OCI-LY3 (cell line): ENCODE results near the gene HNRNPA1L2.

Source experiments
- H2AFZ ChIP-seq: fragments of 200-600, 300-600 bp; shearing (Covaris generic); 2 replicates; pipeline ENCODE4 v1.6.0; 2014; ENCODE audit warnings: antibody characterized with exemption, low read depth, low read length
- H3K27ac ChIP-seq: fragments of 200-600, 300-600 bp; sonication (generic); 2 replicates; pipeline ENCODE4 v1.5.1; 2014; ENCODE audit warnings: mild to moderate bottlenecking, low read length, moderate library complexity, mixed read lengths
- H3K27me3 ChIP-seq: fragments of 200-600, 300-600 bp; sonication (generic); 2 replicates; pipeline ENCODE4 v1.6.1; 2014; ENCODE audit warnings: low read depth, low read length, mixed read lengths
- H3K36me3 ChIP-seq: fragments of 200-600, 300-600 bp; sonication (generic); replicated peaks from 2 replicates; pipeline ENCODE3; 2014; ENCODE audit warnings: low read depth, low read length, mixed read lengths
- H3K4me1 ChIP-seq: fragments of 300-600, 200-600 bp; sonication (generic); 2 replicates; pipeline ENCODE4 v1.6.1; 2014; ENCODE audit warnings: low read length, mixed read lengths
- H3K4me2 ChIP-seq: fragments of 200-600, 300-600 bp; sonication (generic); 2 replicates; pipeline ENCODE4 v1.6.1; 2014; ENCODE audit warnings: low read length, mixed read lengths
- H3K4me3 ChIP-seq: fragments of 300-600, 200-600 bp; sonication (generic); 2 replicates; pipeline ENCODE4 v1.5.1; 2014; ENCODE audit warnings: antibody characterized with exemption, mild to moderate bottlenecking, low read length, moderate library complexity
- H3K79me2 ChIP-seq: fragments of 300-600, 200-600 bp; shearing (Covaris generic); 2 replicates; pipeline ENCODE4 v1.6.1; 2014; ENCODE audit warnings: mild to moderate bottlenecking, low read length, mixed read lengths
- H3K9ac ChIP-seq: fragments of 300-600, 200-600 bp; shearing (Covaris generic); 2 replicates; pipeline ENCODE4 v1.6.0; 2014; ENCODE audit warnings: mild to moderate bottlenecking, low read length, moderate library complexity
- H3K9me3 ChIP-seq: fragments of 200-600, 300-600 bp; shearing (Covaris generic); 2 replicates; pipeline ENCODE4 v1.6.1; 2014; ENCODE audit warnings: low read length, mixed read lengths; ENCODE audit not compliant: insufficient read depth
- H4K20me1 ChIP-seq: fragments of 200-600, 300-600 bp; sonication (generic); 2 replicates; pipeline ENCODE4 v1.6.1; 2016; ENCODE audit warnings: low read length, mixed read lengths; ENCODE audit not compliant: insufficient read depth
- EZH2phosphoT487 ChIP-seq: fragments of 200-600 bp; shearing (Covaris generic); IDR thresholded peaks from 2 replicates; pipeline ENCODE4 v1.6.1; 2018; ENCODE audit warnings: antibody characterized with exemption, mixed run types, low read depth
- TF ChIP-seq, protein P1 (sequence below): fragments of 200-600, 300-600 bp; sonication (generic); IDR thresholded peaks from 2 replicates; pipeline ENCODE4 v1.5.1; 2014; ENCODE audit warnings: antibody characterized with exemption, low read length, low read depth

The HNRNPA1L2 gene

DNA sequence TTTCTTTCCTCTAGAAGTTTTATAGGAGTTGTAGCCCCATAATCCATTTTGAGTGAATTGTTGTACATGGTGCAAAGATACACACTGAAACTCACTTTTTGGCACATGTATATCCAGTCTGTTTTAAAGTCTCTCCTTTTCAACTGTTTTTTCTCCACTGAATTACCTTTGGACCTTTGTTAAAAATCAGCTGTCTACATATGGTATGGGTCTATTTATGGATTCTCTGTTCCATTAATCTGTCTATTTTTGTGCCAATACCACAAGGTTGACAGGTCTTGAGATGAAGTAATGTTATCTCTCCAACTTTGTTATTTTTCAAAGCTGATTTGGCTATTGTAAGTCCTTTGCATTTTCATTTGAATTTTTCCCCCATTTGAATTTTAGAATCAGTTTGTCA is 4.7 kb downstream of the HNRNPA1L2 start:
- H3K4me1 ChIP-seq = peaks cover 9% of the 10 kb centered on the region
- H3K4me2 ChIP-seq = no peak overlapping the region
- H3K4me3 ChIP-seq = no peak overlapping the region
- no peak overlapping the region for H3K9ac ChIP-seq
- no peaks in the 10 kb centered on the region for H4K20me1 ChIP-seq
- TF ChIP-seq EZH2phosphoT487 = no peak
- TF ChIP-seq, protein P1, sequence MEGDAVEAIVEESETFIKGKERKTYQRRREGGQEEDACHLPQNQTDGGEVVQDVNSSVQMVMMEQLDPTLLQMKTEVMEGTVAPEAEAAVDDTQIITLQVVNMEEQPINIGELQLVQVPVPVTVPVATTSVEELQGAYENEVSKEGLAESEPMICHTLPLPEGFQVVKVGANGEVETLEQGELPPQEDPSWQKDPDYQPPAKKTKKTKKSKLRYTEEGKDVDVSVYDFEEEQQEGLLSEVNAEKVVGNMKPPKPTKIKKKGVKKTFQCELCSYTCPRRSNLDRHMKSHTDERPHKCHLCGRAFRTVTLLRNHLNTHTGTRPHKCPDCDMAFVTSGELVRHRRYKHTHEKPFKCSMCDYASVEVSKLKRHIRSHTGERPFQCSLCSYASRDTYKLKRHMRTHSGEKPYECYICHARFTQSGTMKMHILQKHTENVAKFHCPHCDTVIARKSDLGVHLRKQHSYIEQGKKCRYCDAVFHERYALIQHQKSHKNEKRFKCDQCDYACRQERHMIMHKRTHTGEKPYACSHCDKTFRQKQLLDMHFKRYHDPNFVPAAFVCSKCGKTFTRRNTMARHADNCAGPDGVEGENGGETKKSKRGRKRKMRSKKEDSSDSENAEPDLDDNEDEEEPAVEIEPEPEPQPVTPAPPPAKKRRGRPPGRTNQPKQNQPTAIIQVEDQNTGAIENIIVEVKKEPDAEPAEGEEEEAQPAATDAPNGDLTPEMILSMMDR = no peak
- H3K36me3 ChIP-seq = peaks cover 19% of the 10 kb centered on the region
- no peak overlapping the region for H2AFZ ChIP-seq
- no peaks in the 10 kb centered on the region for H3K27me3 ChIP-seq
- H3K79me2 ChIP-seq = peaks cover 21% of the 10 kb centered on the region
- H3K27ac ChIP-seq = no peak overlapping the region
- no peaks in the 10 kb centered on the region for H3K9me3 ChIP-seq

DNA sequence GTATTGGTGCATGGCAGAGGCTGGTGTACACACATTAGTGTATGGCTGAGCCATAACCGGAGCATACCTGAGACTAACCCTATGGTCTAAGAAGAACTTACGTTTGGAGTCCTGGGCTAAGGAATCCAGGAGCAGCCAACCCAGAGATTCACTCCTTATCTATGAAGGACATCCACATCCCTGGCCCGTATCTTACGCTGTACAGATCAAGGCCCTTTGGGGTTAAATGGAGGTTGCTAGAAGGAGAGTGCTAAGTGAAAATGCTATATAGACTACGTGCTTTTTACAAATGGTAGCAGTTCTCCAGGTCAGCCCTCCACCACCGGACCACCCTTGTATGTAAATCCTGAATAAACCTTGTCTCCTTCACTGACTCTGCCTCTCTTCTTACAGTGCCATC is 8.5 kb downstream of the HNRNPA1L2 start:
- H3K9ac ChIP-seq = no peak overlapping the region
- H4K20me1 ChIP-seq = no peaks in the 10 kb centered on the region
- H3K79me2 ChIP-seq = peaks cover 52% of the 10 kb centered on the region
- H3K36me3 ChIP-seq = peaks cover 18% of the 10 kb centered on the region
- no peak overlapping the region for H3K27ac ChIP-seq
- H3K9me3 ChIP-seq = no peaks in the 10 kb centered on the region
- peak overlapping the region; percentile 86 for H3K4me2 ChIP-seq
- H2AFZ ChIP-seq = no peak overlapping the region
- peak overlapping the region; percentile 93; the same call in 1 of the 2 replicates for H3K4me3 ChIP-seq
- H3K4me1 ChIP-seq = peaks cover 15% of the 10 kb centered on the region
- no peaks in the 10 kb centered on the region for H3K27me3 ChIP-seq
- TF ChIP-seq, protein P1 = no peak
- TF ChIP-seq EZH2phosphoT487 = no peak

DNA sequence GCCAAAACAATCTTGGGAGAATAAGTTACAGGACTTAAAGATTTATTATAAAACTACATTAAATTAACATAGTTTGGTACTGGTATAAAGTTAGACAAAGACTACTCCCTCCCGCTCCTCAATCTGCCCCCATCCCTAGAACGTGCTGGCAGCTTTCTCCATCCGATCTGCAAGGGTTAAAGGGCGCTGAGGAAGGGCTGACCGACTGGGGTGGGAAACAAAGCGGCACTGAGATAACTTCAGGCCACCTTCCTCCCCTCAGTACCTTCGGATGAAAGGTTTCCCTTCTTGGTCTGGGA is 9.6 kb downstream of the HNRNPA1L2 start:
- H3K9me3 ChIP-seq = no peaks in the 10 kb centered on the region
- H3K27ac ChIP-seq = peak overlapping the region; percentile 84
- peak overlapping the region; percentile 96 for H3K9ac ChIP-seq
- H3K79me2 ChIP-seq = peaks cover 61% of the 10 kb centered on the region
- TF ChIP-seq, protein P1 = no peak
- TF ChIP-seq EZH2phosphoT487 = no peak
- H3K4me2 ChIP-seq = peak overlapping the region; percentile 86
- H4K20me1 ChIP-seq = no peaks in the 10 kb centered on the region
- H3K36me3 ChIP-seq = peaks cover 18% of the 10 kb centered on the region
- H3K27me3 ChIP-seq = no peaks in the 10 kb centered on the region
- peaks cover 15% of the 10 kb centered on the region for H3K4me1 ChIP-seq
- peak overlapping the region; percentile 84 for H2AFZ ChIP-seq
- H3K4me3 ChIP-seq = peak overlapping the region; percentile 93

DNA sequence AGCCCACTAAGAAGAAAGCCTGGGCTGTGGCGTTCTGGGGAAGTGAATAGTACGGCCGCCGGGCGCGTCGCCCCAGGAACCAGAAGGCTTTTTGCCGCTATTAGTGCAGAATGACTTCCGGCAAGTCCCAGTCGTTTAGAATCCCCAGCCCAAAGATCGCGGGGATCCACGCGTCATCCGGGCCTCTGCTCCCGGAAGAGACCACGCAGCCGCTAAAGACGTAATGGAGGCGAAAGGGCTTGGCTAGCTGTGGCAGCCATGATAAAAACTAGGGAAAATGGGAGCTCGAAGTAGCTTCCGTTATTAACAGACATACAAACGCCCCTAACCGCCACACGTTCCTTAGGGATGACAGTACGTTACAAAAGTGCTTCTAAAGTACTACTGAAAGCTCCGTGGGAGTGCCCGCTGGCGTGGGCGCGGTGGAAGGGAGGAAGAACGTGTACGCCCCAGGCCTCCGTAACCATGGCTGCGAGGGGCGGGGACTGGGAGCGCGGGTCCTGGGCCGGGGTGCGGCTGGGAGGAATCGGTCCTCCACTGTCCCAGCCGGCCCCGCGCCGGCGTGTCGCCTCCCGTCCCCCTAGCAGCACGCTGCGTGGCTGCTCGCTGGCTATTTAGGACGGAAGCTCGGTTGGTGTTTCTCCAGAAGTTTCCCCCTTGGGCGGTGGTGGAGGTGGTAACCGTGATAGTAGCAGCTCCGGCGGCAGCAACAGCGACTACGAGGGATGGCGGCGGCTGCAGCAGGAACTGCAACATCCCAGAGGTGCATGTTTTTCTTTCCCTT is 10.2 kb downstream of the HNRNPA1L2 start, which contains the start of gene SUGT1:
SUGT1 (plus strand) TSS at position 641 of the 784 bp plus-strand sequence; CDS start at position 726, 85 bp downstream.
- H3K4me2 ChIP-seq = peak within 1 kb of the TSS; percentile 86
- H3K9me3 ChIP-seq = no peaks in the 10 kb centered on the region
- H3K9ac ChIP-seq = peak within 1 kb of the TSS; percentile 96
- no peaks in the 10 kb centered on the region for H3K27me3 ChIP-seq
- no peaks in the 10 kb centered on the region for H4K20me1 ChIP-seq
- H2AFZ ChIP-seq = peak within 1 kb of the TSS; percentile 84
- H3K36me3 ChIP-seq = peaks cover 18% of the 10 kb centered on the region
- peaks cover 65% of the 10 kb centered on the region for H3K79me2 ChIP-seq
- H3K4me1 ChIP-seq = peaks cover 15% of the 10 kb centered on the region
- H3K4me3 ChIP-seq = peak within 1 kb of the TSS; percentile 93
- peak within 1 kb of the TSS; percentile 84 for H3K27ac ChIP-seq
- no peak for TF ChIP-seq EZH2phosphoT487
- TF ChIP-seq, protein P1 = peak; percentile 56
